Naive thymus-derived CD4-positive, alpha-beta T cell (primary cell): ENCODE measurements around the gene LEKR1. TPM values are rescaled to one million over a fixed set of nuclear protein-coding genes. Genes with fewer than 3 reads are reported as not detected.

Experiments
- ATAC-seq: fragments of 150-1000 bp; cut with Tn5 transposase; 2 replicates; pipeline ENCODE4 v1.10.0; 2021; ENCODE audit warnings: mild to moderate bottlenecking, moderate library complexity
- CTCF ChIA-PET: fragments of 350-600 bp; sonication (Branson Sonifier 250); formaldehyde crosslinking; loops from one replicate; lab custom pipeline; 2021; ENCODE audit warnings: antibody characterized with exemption; lab: Charles Lee
- POLR2A ChIA-PET: fragments of 350-600 bp; sonication (Branson Sonifier 250); formaldehyde crosslinking; loops from one replicate; lab custom pipeline; 2021; ENCODE audit warnings: antibody characterized with exemption, inconsistent platforms; lab: Charles Lee
- DNase-seq, 9 donors: peaks; one replicate each; pipeline versions ENCODE4 v3.0.0 to v3.0.0-alpha.2; 2020 to 2022; ENCODE audit warnings: mixed read lengths in 1 of 9
- H3K27ac ChIP-seq: one replicate; pipeline ENCODE4 v1.7.0; 2013; ENCODE audit warnings: mild to moderate bottlenecking, low read depth, low read length, moderate library complexity
- H3K27me3 ChIP-seq, 2 donors: one replicate each; pipeline ENCODE4 v1.7.0; 2013; ENCODE audit warnings: low read length in 2 of 2, mild to moderate bottlenecking in 2 of 2, moderate library complexity in 2 of 2; ENCODE audit not compliant: control insufficient read depth in 2 of 2, insufficient read depth in 2 of 2
- H3K36me3 ChIP-seq, 3 experiments: 1 replicate in 2 of 3; 2 replicates in 1 of 3; pipeline ENCODE4 v1.7.0; 2013; ENCODE audit warnings: low read length in 3 of 3, mild to moderate bottlenecking in 3 of 3, moderate library complexity in 1 of 3; ENCODE audit not compliant: insufficient read depth in 3 of 3, control insufficient read depth in 2 of 3
- H3K4me1 ChIP-seq, 2 donors: one replicate each; pipeline ENCODE4 v1.7.0; 2013; ENCODE audit warnings: low read length in 2 of 2, mild to moderate bottlenecking in 2 of 2, moderate library complexity in 1 of 2; ENCODE audit not compliant: control insufficient read depth in 2 of 2, insufficient read depth in 2 of 2
- H3K4me3 ChIP-seq: 2 replicates; pipeline ENCODE4 v1.7.0; 2013; ENCODE audit warnings: mild to moderate bottlenecking, low read length
- H3K9me3 ChIP-seq, 3 experiments: 1 replicate in 2 of 3; 2 replicates in 1 of 3; pipeline ENCODE4 v1.7.0; 2013; ENCODE audit warnings: low read length in 3 of 3; ENCODE audit not compliant: control insufficient read depth in 2 of 3
- H3K27ac Mint-ChIP-seq, 9 donors: one replicate each; pipeline ENCODE4 v1.8.0; 2020 to 2022; ENCODE audit warnings: mixed read lengths in 9 of 9, mild to moderate bottlenecking in 8 of 9, moderate library complexity in 5 of 9, inconsistent platforms in 2 of 9
- H3K27me3 Mint-ChIP-seq, 5 donors: one replicate each; pipeline ENCODE4 v1.8.0; 2021 to 2022; ENCODE audit warnings: mixed read lengths in 5 of 5, mild to moderate bottlenecking in 1 of 5
- H3K36me3 Mint-ChIP-seq, 5 donors: one replicate each; pipeline ENCODE4 v1.8.0; 2020 to 2022; ENCODE audit warnings: mixed read lengths in 5 of 5, mild to moderate bottlenecking in 3 of 5, inconsistent platforms in 1 of 5
- H3K4me1 Mint-ChIP-seq, 7 donors: one replicate each; pipeline ENCODE4 v1.8.0; 2020 to 2022; ENCODE audit warnings: mixed read lengths in 7 of 7, mild to moderate bottlenecking in 3 of 7, inconsistent platforms in 1 of 7
- H3K4me3 Mint-ChIP-seq, 10 donors: one replicate each; pipeline ENCODE4 v1.8.0; 2020 to 2022; ENCODE audit warnings: mild to moderate bottlenecking in 10 of 10, mixed read lengths in 10 of 10, moderate library complexity in 6 of 10, inconsistent platforms in 2 of 10
- H3K9me3 Mint-ChIP-seq, 11 donors: one replicate each; pipeline ENCODE4 v1.8.0; 2020 to 2022; ENCODE audit warnings: mixed read lengths in 11 of 11, mild to moderate bottlenecking in 4 of 11, inconsistent platforms in 1 of 11, moderate library complexity in 1 of 11
- intact Hi-C, 2 donors: fragments of 100-400 bp; cut with micrococcal nuclease; formaldehyde crosslinking; loops; one replicate each; pipeline ENCODE4 v1.15.1; 2023
- polyA plus RNA-seq, 2 donors: library from polyadenylated mRNA; unstranded; fragments of 300-500 nt; fragmentation: Illumina TruSeq; gene quantifications; one replicate each; pipeline ENCODE4 v1.2.3, GENCODE V29; 2021
- total RNA-seq, 6 experiments: library from RNA in 5 of 6; stranded (reverse) in 5 of 6; gene quantifications; 1 replicate in 5 of 6; 2 replicates in 1 of 6; pipeline ENCODE4 v1.2.3 and lab custom pipeline; 2021 to 2026

LEKR1 gene
- total and polyA plus RNA-seq, 7 experiments from 2014 or later = 0.19 to 5.1 (median 0.81) TPM

GRCh38 chr3:157075693-157076420, 249.7 kb downstream of the LEKR1 start:
- peaks cover 0 to 42% (median 3%) of the 10 kb centered on the region in 7 donors for H3K4me1 Mint-ChIP-seq
- no peak for ATAC-seq
- CTCF ChIA-PET = interaction anchor here (0.7 to 1.6 kb wide), 2 partner anchors 13 to 123 kb away, joined by 3 read pairs; no protein-coding TSS in a partner anchor
- H3K27me3 Mint-ChIP-seq = no peaks in the 10 kb centered on the region
- Histone ChIP-seq H3K27me3 (no peaks in the 10 kb centered on the region), H3K4me3 (no peak overlapping the region), H3K9me3 (no peaks in the 10 kb centered on the region), H3K27ac (no peak overlapping the region), H3K36me3 (no peaks in the 10 kb centered on the region), H3K4me1 (no peaks in the 10 kb centered on the region)
- peaks cover 0 to 1% (median 0%) of the 10 kb centered on the region in 11 donors for H3K9me3 Mint-ChIP-seq
- H3K36me3 Mint-ChIP-seq = peaks cover 0 to 3% (median 0%) of the 10 kb centered on the region in 5 donors
- peak overlapping the region in 2 of 9 donors; percentile 11 to 23 for H3K27ac Mint-ChIP-seq
- DNase-seq = no peak
- peak overlapping the region in 1 of 10 donors; percentile 56 for H3K4me3 Mint-ChIP-seq
- POLR2A ChIA-PET = interaction anchor here (0.9 kb wide), 1 partner anchor 402 kb away, joined by 3 read pairs; no protein-coding TSS in a partner anchor
- intact Hi-C loops = no loop called here

- Histone ChIP-seq H3K27me3 (no peaks in the 10 kb centered on the region), H3K36me3 (no peaks in the 10 kb centered on the region), H3K4me1 (peaks cover 0 to 6% of the 10 kb centered on the region in 2 donors), H3K4me3 (no peak overlapping the region), H3K27ac (no peak overlapping the region), H3K9me3 (no peaks in the 10 kb centered on the region)
- Mint-ChIP-seq H3K36me3 (peaks cover 0 to 2% (median 0%) of the 10 kb centered on the region in 5 donors), H3K4me1 (peaks cover 0 to 44% (median 8%) of the 10 kb centered on the region in 7 donors), H3K27ac (peak overlapping the region in 1 of 9 donors; percentile 63), H3K4me3 (no peak overlapping the region), H3K9me3 (no peaks in the 10 kb centered on the region), H3K27me3 (no peaks in the 10 kb centered on the region)
- ChIA-PET CTCF (interaction anchor here (0.8 kb wide), 1 partner anchor 407 kb away, joined by 3 read pairs; no protein-coding TSS in a partner anchor), POLR2A (no interaction called here)
- no peak for DNase-seq
- ATAC-seq = no peak
- intact Hi-C loops = no loop called here
Observed at GRCh38 chr3:157077565-157077991, 251.4 kb downstream of the LEKR1 start.

GRCh38 chr3:157078131-157078810, 252.1 kb downstream of the LEKR1 start:
- Histone ChIP-seq H3K9me3 (no peaks in the 10 kb centered on the region), H3K4me3 (no peak overlapping the region), H3K27ac (no peak overlapping the region), H3K36me3 (no peaks in the 10 kb centered on the region), H3K4me1 (peaks cover 0 to 6% of the 10 kb centered on the region in 2 donors), H3K27me3 (no peaks in the 10 kb centered on the region)
- ChIA-PET POLR2A (no interaction called here), CTCF (interaction anchor here (0.8 to 1.3 kb wide), 2 partner anchors 407 to 568 kb away, joined by 3 read pairs; no protein-coding TSS in a partner anchor)
- ATAC-seq = no peak
- Mint-ChIP-seq H3K4me3 (peak overlapping the region in 1 of 10 donors; percentile 24), H3K9me3 (no peaks in the 10 kb centered on the region), H3K27ac (peak overlapping the region in 2 of 9 donors; percentile 1 to 63), H3K36me3 (peaks cover 0 to 2% (median 0%) of the 10 kb centered on the region in 5 donors), H3K27me3 (no peaks in the 10 kb centered on the region), H3K4me1 (peaks cover 0 to 51% (median 8%) of the 10 kb centered on the region in 7 donors)
- intact Hi-C loops = no loop called here
- DNase-seq = no peak

- Mint-ChIP-seq H3K27me3 (no peaks in the 10 kb centered on the region), H3K36me3 (peaks cover 0 to 2% (median 0%) of the 10 kb centered on the region in 5 donors), H3K4me3 (no peak overlapping the region), H3K27ac (peak overlapping the region in 1 of 9 donors; percentile 1), H3K4me1 (peaks cover 0 to 51% (median 8%) of the 10 kb centered on the region in 7 donors), H3K9me3 (no peaks in the 10 kb centered on the region)
- Histone ChIP-seq H3K4me1 (peaks cover 0 to 6% of the 10 kb centered on the region in 2 donors), H3K36me3 (no peaks in the 10 kb centered on the region), H3K4me3 (no peak overlapping the region), H3K27ac (no peak overlapping the region), H3K27me3 (no peaks in the 10 kb centered on the region), H3K9me3 (no peaks in the 10 kb centered on the region)
- ChIA-PET CTCF (interaction anchor here (1.3 kb wide), 1 partner anchor 569 kb away, joined by 3 read pairs; no protein-coding TSS in a partner anchor), POLR2A (no interaction called here)
- intact Hi-C loops = no loop called here
- no peak for ATAC-seq
- no peak for DNase-seq
Observed at GRCh38 chr3:157078811-157079185, 252.6 kb downstream of the LEKR1 start.

DNA sequence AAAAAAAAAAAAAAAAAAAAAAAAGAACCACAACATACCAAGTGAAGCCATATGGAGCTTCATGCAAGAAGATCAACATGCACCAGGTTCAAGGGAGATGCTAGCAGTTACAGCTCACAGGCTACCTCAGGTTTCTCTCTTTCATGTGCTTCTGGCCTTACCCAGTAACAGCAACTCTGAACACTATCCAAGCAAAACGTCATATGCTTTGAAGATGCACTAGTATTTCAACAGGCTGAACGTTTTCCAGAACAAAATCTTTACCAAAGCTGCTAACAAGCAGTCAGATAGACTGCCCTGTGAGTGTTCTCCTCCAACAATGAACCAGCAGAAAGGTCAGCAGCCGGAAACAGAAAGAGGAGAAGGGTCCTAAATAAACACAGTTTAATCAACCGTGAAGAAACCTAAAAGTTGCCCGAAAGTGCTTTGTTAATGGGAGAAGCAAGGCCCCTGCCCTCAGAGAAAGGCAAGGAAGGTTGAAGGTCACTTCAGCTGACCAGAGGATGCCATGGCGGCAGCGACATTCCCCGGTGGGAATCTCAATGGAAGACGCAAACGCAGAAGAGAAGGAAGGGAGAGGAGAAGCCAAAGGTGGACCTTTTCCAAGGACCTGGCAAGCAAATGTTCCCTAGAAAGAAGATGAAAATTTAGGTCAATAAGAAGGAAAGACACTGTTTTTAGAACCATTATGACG, 253.7 kb downstream of the LEKR1 start:
- Histone ChIP-seq H3K9me3 (no peaks in the 10 kb centered on the region), H3K27ac (no peak overlapping the region), H3K4me1 (peaks cover 0 to 6% of the 10 kb centered on the region in 2 donors), H3K4me3 (no peak overlapping the region), H3K36me3 (no peaks in the 10 kb centered on the region), H3K27me3 (no peaks in the 10 kb centered on the region)
- Mint-ChIP-seq H3K27ac (no peak overlapping the region), H3K4me3 (no peak overlapping the region), H3K9me3 (no peaks in the 10 kb centered on the region), H3K4me1 (peaks cover 0 to 58% (median 8%) of the 10 kb centered on the region in 7 donors), H3K36me3 (peaks cover 0 to 7% (median 0%) of the 10 kb centered on the region in 5 donors), H3K27me3 (no peaks in the 10 kb centered on the region)
- intact Hi-C loops = loop anchor here (2.0 to 10.0 kb wide), 2 partner anchors 263 to 555 kb away; no protein-coding TSS in a partner anchor
- CTCF ChIA-PET = interaction anchor here (0.9 to 1.7 kb wide), 6 partner anchors 9 to 926 kb away, joined by 3 to 6 read pairs (median 4); no protein-coding TSS in a partner anchor
- POLR2A ChIA-PET = interaction anchor here (1.7 kb wide), 1 partner anchor 9 kb away, joined by 5 read pairs; no protein-coding TSS in a partner anchor
- ATAC-seq (no peak), DNase-seq (no peak)
